Choroid plexus epithelial cell (primary cell): ENCODE data around the gene ABCB1.
A peak's percentile ranks its signal among the peaks of the same experiment; 100 is the strongest.

ENCODE experiments used
- DNase-seq: peaks from one replicate; pipeline ENCODE4 v3.0.0-alpha.2; 2010; ENCODE audit warnings: low read depth
- H3K4me3 ChIP-seq: 2 replicates; pipeline ENCODE4 v1.5.1; 2011; ENCODE audit warnings: low read depth, mild to moderate bottlenecking, control low read depth, low read length, moderate library complexity
- CTCF ChIP-seq: conservative IDR thresholded peaks from 2 replicates; pipeline ENCODE4 v1.5.1; 2011; ENCODE audit warnings: low read depth, mild to moderate bottlenecking, control low read depth, inconsistent platforms, low read length, moderate library complexity

ABCB1 gene

GRCh38 chr7:87507446-87507845 is 93.2 kb downstream of the ABCB1 start:
- TF ChIP-seq CTCF, result peak; percentile 19
- peak; percentile 5 for DNase-seq
- H3K4me3 ChIP-seq, result no peak overlapping the region

- H3K4me3 ChIP-seq, result no peak overlapping the region
- DNase-seq, result peak; percentile 54
- TF ChIP-seq CTCF, result peak; percentile 46
Measured at GRCh38 chr7:87506246-87507180, 94.2 kb downstream of the ABCB1 start.

- no peak overlapping the region for H3K4me3 ChIP-seq
- no peak for DNase-seq
- no peak for TF ChIP-seq CTCF
Measured at GRCh38 chr7:87505557-87506245, 95.0 kb downstream of the ABCB1 start.

- no peak for TF ChIP-seq CTCF
- H3K4me3 ChIP-seq, result no peak overlapping the region
- no peak for DNase-seq
Measured at GRCh38 chr7:87505122-87505521, 95.6 kb downstream of the ABCB1 start.

GRCh38 chr7:87499494-87499893 is 101.2 kb downstream of the ABCB1 start:
- TF ChIP-seq CTCF, result no peak
- DNase-seq, result no peak
- H3K4me3 ChIP-seq, result no peak overlapping the region

GRCh38 chr7:87498893-87499292 is 101.8 kb downstream of the ABCB1 start:
- TF ChIP-seq CTCF, result no peak
- DNase-seq, result no peak

More at GRCh38 chr7:87498893-87499292, 101.8 kb downstream of the ABCB1 start:
- H3K4me3 ChIP-seq, result no peak overlapping the region
